MM.1S (cell line): Measurements from ENCODE around the gene ZNF621.

ENCODE experiments used
- DNase-seq: peaks from one replicate; pipeline ENCODE4 v3.0.0-alpha.2; 2015
- H2AFZ ChIP-seq: fragments of 300-600 bp; sonication (generic); 2 replicates; pipeline ENCODE4 v1.6.0; 2016; ENCODE audit warnings: antibody characterized with exemption, low read length
- H3F3A ChIP-seq: fragments of 300-600 bp; sonication (generic); 2 replicates; pipeline ENCODE4 v1.6.1; 2016; ENCODE audit warnings: mild to moderate bottlenecking, antibody characterized with exemption, low read length, moderate library complexity, mixed read lengths; ENCODE audit not compliant: insufficient read depth
- H3K27ac ChIP-seq: fragments of 300-600 bp; sonication (generic); 2 replicates; pipeline ENCODE4 v1.5.1; 2016; ENCODE audit warnings: mild to moderate bottlenecking, low read length
- H3K27me3 ChIP-seq: fragments of 300-600 bp; sonication (generic); replicated peaks from 2 replicates; pipeline ENCODE4 v1.6.0; 2016; ENCODE audit warnings: low read length; ENCODE audit not compliant: insufficient read depth
- H3K36me3 ChIP-seq: fragments of 300-600 bp; sonication (generic); replicated peaks from 2 replicates; pipeline ENCODE4 v1.6.1; 2016; ENCODE audit warnings: mild to moderate bottlenecking, low read length, mixed read lengths; ENCODE audit not compliant: insufficient read depth
- H3K4me1 ChIP-seq: fragments of 300-600 bp; sonication (generic); 2 replicates; pipeline ENCODE4 v1.6.1; 2016; ENCODE audit warnings: low read length, mixed read lengths
- H3K4me2 ChIP-seq: fragments of 300-600 bp; sonication (generic); 2 replicates; pipeline ENCODE4 v1.6.0; 2016; ENCODE audit warnings: low read depth, low read length
- H3K4me3 ChIP-seq: fragments of 300-600 bp; sonication (generic); 2 replicates; pipeline ENCODE4 v1.5.1; 2016; ENCODE audit warnings: low read length, mixed read lengths
- H3K79me2 ChIP-seq: fragments of 300-600 bp; sonication (generic); 2 replicates; pipeline ENCODE4 v1.6.1; 2016; ENCODE audit warnings: mixed run types, low read length, mixed read lengths
- H3K9ac ChIP-seq: fragments of 300-600 bp; sonication (generic); 2 replicates; pipeline ENCODE4 v1.6.1; 2016; ENCODE audit warnings: low read length, mixed read lengths
- H3K9me2 ChIP-seq: fragments of 300-600 bp; sonication (generic); replicated peaks from 2 replicates; pipeline ENCODE4 v1.6.1; 2016; ENCODE audit warnings: mild to moderate bottlenecking, low read length, mixed read lengths; ENCODE audit not compliant: insufficient read depth
- H3K9me3 ChIP-seq: fragments of 300-600 bp; sonication (generic); replicated peaks from 2 replicates; pipeline ENCODE4 v1.6.1; 2016; ENCODE audit warnings: mild to moderate bottlenecking, low read length, mixed read lengths; ENCODE audit not compliant: insufficient read depth
- H4K20me1 ChIP-seq: fragments of 300-600 bp; sonication (generic); 2 replicates; pipeline ENCODE4 v1.6.1; 2016; ENCODE audit warnings: mild to moderate bottlenecking, low read length, moderate library complexity, mixed read lengths; ENCODE audit not compliant: insufficient read depth
- EZH2 ChIP-seq: fragments of 300-600 bp; sonication (generic); optimal IDR thresholded peaks from 2 replicates; pipeline ENCODE3; 2017; ENCODE audit warnings: low read depth, mild to moderate bottlenecking, antibody characterized with exemption, low read length, mixed read lengths
- EZH2phosphoT487 ChIP-seq: fragments of 300-600 bp; sonication (generic); IDR thresholded peaks from 2 replicates; pipeline ENCODE4 v1.6.1; 2018; ENCODE audit warnings: antibody characterized with exemption, low read length
- TF ChIP-seq, protein P1 (sequence below): fragments of 300-600 bp; sonication (generic); IDR thresholded peaks from 2 replicates; pipeline ENCODE4 v1.5.1; 2016; ENCODE audit warnings: antibody characterized with exemption, low read length, mixed read lengths

Gene ZNF621

DNA sequence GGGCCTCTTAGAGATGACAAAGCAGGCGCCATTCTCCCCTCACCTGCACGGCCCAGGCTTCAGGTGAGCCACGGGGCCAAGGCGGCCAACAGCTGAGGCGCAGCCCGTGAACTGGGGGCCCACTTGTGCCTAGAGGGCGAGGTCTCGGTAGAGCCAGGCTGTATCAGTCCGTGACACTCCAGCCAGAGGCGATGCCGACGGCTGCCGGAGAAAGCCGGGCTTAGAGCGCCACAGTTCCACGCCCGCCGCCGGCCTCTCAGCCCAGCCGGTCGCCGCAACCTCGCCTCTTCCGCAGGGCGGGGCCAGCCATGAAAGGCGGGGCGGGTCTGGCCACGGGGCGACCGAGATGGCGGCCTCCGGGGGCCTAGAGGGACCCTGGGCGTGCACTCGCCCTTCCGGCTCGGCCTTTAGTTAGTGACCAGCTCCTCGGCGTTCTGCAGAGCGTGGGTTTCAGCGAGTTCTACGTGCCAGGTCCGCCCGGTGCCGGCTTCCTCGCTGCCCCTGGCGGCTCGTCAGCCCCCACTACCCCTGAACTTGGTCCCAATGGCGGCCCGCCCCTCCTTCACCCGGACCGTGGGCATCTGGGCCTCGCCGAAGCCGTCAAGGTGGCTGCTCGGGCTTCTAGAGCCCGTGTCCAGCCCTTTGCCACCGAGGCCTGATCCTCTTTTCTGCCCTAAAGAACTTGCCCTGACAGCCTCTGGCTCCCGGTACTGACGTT, at the start of gene ZNF621:
Gene ZNF621, plus strand, starts transcription at position 393 of the 718 bp plus-strand sequence. CDS start 881 bp downstream, outside the sequence.
- no peaks in the 10 kb centered on the region for H3F3A ChIP-seq
- no peaks in the 10 kb centered on the region for H3K36me3 ChIP-seq
- peak within 1 kb of the TSS; percentile 93 for H3K9ac ChIP-seq
- H3K4me3 ChIP-seq, result peak within 1 kb of the TSS; percentile 95
- no peaks in the 10 kb centered on the region for H3K27me3 ChIP-seq
- H4K20me1 ChIP-seq, result no peaks in the 10 kb centered on the region
- peak within 1 kb of the TSS; percentile 96 for H3K4me2 ChIP-seq
- H3K9me3 ChIP-seq, result no peaks in the 10 kb centered on the region
- peaks cover 5% of the 10 kb centered on the region; the same call in 1 of the 2 replicates for H3K79me2 ChIP-seq
- peak within 1 kb of the TSS; percentile 97 for H2AFZ ChIP-seq
- peaks cover 6% of the 10 kb centered on the region; the same call in 1 of the 2 replicates for H3K4me1 ChIP-seq
- no peak for TF ChIP-seq EZH2phosphoT487
- TF ChIP-seq, protein P1, sequence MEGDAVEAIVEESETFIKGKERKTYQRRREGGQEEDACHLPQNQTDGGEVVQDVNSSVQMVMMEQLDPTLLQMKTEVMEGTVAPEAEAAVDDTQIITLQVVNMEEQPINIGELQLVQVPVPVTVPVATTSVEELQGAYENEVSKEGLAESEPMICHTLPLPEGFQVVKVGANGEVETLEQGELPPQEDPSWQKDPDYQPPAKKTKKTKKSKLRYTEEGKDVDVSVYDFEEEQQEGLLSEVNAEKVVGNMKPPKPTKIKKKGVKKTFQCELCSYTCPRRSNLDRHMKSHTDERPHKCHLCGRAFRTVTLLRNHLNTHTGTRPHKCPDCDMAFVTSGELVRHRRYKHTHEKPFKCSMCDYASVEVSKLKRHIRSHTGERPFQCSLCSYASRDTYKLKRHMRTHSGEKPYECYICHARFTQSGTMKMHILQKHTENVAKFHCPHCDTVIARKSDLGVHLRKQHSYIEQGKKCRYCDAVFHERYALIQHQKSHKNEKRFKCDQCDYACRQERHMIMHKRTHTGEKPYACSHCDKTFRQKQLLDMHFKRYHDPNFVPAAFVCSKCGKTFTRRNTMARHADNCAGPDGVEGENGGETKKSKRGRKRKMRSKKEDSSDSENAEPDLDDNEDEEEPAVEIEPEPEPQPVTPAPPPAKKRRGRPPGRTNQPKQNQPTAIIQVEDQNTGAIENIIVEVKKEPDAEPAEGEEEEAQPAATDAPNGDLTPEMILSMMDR, result 0 out of 2 replicates have a peak, but pooled peaks have one; percentile 9
- peak; percentile 87 for DNase-seq
- H3K9me2 ChIP-seq, result no peaks in the 10 kb centered on the region
- peak within 1 kb of the TSS; percentile 46; the same call in 1 of the 2 replicates for H3K27ac ChIP-seq

DNA sequence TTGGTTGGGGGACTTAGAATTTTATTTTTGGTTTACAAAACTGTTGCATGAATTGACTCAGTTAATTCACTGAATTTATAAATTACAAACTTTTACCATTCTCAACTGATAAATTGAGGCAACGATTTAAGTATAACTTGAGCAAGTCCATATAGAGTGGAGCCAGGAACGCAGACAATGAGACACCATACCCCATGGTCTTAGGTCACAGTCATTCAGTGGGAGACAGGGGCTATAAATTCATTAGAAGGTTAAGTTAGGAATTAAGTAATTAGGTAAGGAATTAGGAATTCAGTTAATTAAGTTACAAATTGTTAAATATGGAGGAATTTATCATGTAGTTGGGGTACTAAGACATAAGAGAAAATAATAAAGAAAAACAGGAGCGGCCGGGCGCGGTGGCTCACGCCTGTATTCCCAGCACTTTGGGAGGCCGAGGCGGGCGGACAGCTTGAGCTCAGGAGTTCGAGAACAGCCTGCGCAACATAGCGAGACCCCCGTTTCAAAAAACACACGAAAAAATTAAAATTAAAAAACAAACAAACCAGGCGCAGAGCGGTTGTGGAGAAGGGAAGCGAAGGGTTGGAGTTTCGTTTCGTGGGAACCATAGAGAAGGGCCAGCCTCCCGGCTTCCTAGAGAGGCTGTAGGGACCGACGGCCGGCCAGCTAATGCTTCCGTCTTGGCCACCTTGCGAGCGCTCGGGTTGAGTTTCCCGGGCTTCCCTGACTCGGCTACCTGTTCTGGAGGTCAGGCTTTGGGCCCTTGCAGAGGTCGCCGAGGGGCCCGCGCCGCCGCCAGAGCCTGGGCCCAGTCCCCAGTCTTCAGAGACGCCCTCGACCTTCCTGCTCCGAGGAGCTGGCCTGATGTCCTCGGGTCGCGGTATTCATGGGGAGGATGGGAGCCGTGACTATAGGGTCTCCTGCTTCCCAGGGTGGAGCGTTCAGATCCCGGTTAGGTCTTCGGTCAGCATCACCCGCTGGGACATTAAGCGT, 48.0 kb upstream of the ZNF621 start, which contains the start of gene ZNF619:
Gene ZNF619, plus strand, starts transcription at position 645 of the 993 bp plus-strand sequence. CDS start 858 bp downstream, outside the sequence.
- peak within 1 kb of the TSS; percentile 99 for H2AFZ ChIP-seq

DNA sequence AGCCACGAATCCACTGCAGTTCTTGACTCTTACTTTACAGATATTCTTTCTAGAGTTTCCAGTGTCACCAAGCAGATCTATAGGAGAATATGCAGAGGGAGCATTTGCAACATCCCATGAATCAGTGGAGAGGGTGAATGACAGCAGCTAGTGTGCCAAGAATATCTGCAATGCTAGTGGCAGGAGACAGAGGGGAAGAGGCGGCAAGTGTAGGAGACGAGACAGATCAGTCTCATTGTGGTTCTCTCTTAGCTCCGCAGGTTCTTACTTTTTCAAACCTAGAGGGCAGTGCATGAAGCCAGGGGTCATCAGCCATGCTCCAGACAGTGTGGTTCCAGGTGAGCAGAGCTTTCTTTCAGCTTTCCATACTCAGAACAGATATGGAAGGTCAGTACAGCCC, 47.1 kb upstream of the ZNF621 start:
- Histone ChIP-seq H3F3A (no peaks in the 10 kb centered on the region), H4K20me1 (no peaks in the 10 kb centered on the region), H3K4me3 (peak overlapping the region; percentile 84), H2AFZ (peak overlapping the region; percentile 99), H3K27me3 (no peaks in the 10 kb centered on the region), H3K27ac (no peak overlapping the region), H3K4me2 (peak overlapping the region; percentile 85), H3K79me2 (0 out of 2 replicates have a peak, but pooled peaks cover 5% of the 10 kb centered on the region), H3K9me2 (no peaks in the 10 kb centered on the region), H3K36me3 (no peaks in the 10 kb centered on the region), H3K9me3 (no peaks in the 10 kb centered on the region), H3K4me1 (no peaks in the 10 kb centered on the region), H3K9ac (peak overlapping the region; percentile 85)
- TF ChIP-seq, protein P1, result no peak
- no peak for TF ChIP-seq EZH2phosphoT487
- no peak for TF ChIP-seq EZH2
- no peak for DNase-seq

More for the DNA sequence above, 48.0 kb upstream of the ZNF621 start, which contains the start of gene ZNF619:
- no peaks in the 10 kb centered on the region for H3K27me3 ChIP-seq
- no peaks in the 10 kb centered on the region for H3K36me3 ChIP-seq
- H3K4me1 ChIP-seq, result no peaks in the 10 kb centered on the region
- peak within 1 kb of the TSS; percentile 84 for H3K4me3 ChIP-seq
- no peaks in the 10 kb centered on the region for H3K9me3 ChIP-seq
- no peaks in the 10 kb centered on the region for H3K9me2 ChIP-seq
- H3K4me2 ChIP-seq, result peak within 1 kb of the TSS; percentile 85
- H3K9ac ChIP-seq, result peak within 1 kb of the TSS; percentile 85
- no peak within 1 kb of the TSS for H3K27ac ChIP-seq
- TF ChIP-seq, protein P1, result no peak
- TF ChIP-seq EZH2phosphoT487 (no peak), EZH2 (no peak)
- H4K20me1 ChIP-seq, result no peaks in the 10 kb centered on the region
- DNase-seq, result peak; percentile 76
- H3F3A ChIP-seq, result no peaks in the 10 kb centered on the region
- H3K79me2 ChIP-seq, result 0 out of 2 replicates have a peak, but pooled peaks cover 5% of the 10 kb centered on the region
